ENCODE data around the gene RGS1.

GRCh38 chr1:192527950-192528349 is 47.6 kb upstream of the RGS1 start:
- no peak for TF ChIP-seq ZNF670 (tag by site-specific recombination; IDR thresholded peaks at IDR 0.05; ENCODE audit: low read depth)
- no peak for TF ChIP-seq ZNF423 (tag by site-specific recombination; IDR thresholded peaks at IDR 0.05)
- no peak for TF ChIP-seq SALL2 (tag by site-specific recombination; IDR thresholded peaks at IDR 0.05; ENCODE audit: borderline replicate concordance)
- no peak for TF ChIP-seq CTCF (tag by site-specific recombination; IDR thresholded peaks at IDR 0.05)
- TF ChIP-seq ZNF274 (IDR thresholded peaks at IDR 0.05; ENCODE audit: low read length): no peak
- TF ChIP-seq ZNF274 (tag by site-specific recombination; IDR thresholded peaks at IDR 0.05; ENCODE audit: borderline replicate concordance): no peak
- TF ChIP-seq RBAK (tag by site-specific recombination; IDR thresholded peaks at IDR 0.05): no peak
- no peak for TF ChIP-seq ZNF26 (tag by site-specific recombination; IDR thresholded peaks at IDR 0.05)
- no peak for TF ChIP-seq ZNF501 (tag by site-specific recombination; IDR thresholded peaks at IDR 0.05)
- no peak for TF ChIP-seq ZBTB17 (tag by site-specific recombination; IDR thresholded peaks at IDR 0.05)
- TF ChIP-seq YY1 (tag by site-specific recombination; IDR thresholded peaks at IDR 0.05): no peak
- no peak for TF ChIP-seq ZNF768 (tag by site-specific recombination; IDR thresholded peaks at IDR 0.05)

All from HEK293 (cell line).